Mesenteric fat pad (tissue), 1 donor: ENCODE measurements around the gene CTAGE8. TPM values are rescaled to one million over a fixed set of nuclear protein-coding genes. Genes with fewer than 3 reads are reported as not detected.
"Not testable (repeated sequence)": the region's sequence is repeated elsewhere in the genome, so short reads cannot be mapped to it uniquely, and the experiment has no call there.

Source experiments
- DNase-seq: peaks from one replicate; pipeline ENCODE4 v3.0.0-alpha.2; 2020; ENCODE audit warnings: low spot score
- total RNA-seq: library from RNA; stranded (reverse); fragmentation: NEBNext Ultra II Directional; extraction: Animal tissue kit (Norgen Biotek cat#: 25700); gene quantifications from one replicate; pipeline ENCODE4 v1.2.1, GENCODE V29; 2021
- donor health status: DM: yes; HTN: yes; CAD: no.

The CTAGE8 gene
- total RNA-seq, 1 donor from 2014 or later, result 0.71 TPM

- no peak for DNase-seq
These were observed 13.0 kb downstream of the CTAGE8 start for GRCh38 chr7:144256112-144256511.

GRCh38 chr7:144255471-144255897 is 13.6 kb downstream of the CTAGE8 start:
- DNase-seq, result no peak

- not testable (repeated sequence) for DNase-seq
These were observed 16.8 kb downstream of the CTAGE8 start for GRCh38 chr7:144252307-144252706.

GRCh38 chr7:144247674-144248330 is 21.3 kb downstream of the CTAGE8 start:
- not testable (repeated sequence) for DNase-seq

GRCh38 chr7:144246967-144247366 is 22.1 kb downstream of the CTAGE8 start:
- not testable (repeated sequence) for DNase-seq

- not testable (repeated sequence) for DNase-seq
These were observed 23.7 kb downstream of the CTAGE8 start for GRCh38 chr7:144245372-144245771.

- DNase-seq, result not testable (repeated sequence)
These were observed 29.7 kb downstream of the CTAGE8 start, which contains the start of gene OR2A42 for GRCh38 chr7:144239365-144239764. Gene OR2A42, minus strand, starts transcription at chr7:144239605. Its CDS starts 6,762 bp downstream, at chr7:144232843.

GRCh38 chr7:144238530-144239082 is 30.5 kb downstream of the CTAGE8 start:
- DNase-seq, result not testable (repeated sequence)

- DNase-seq, result not testable (repeated sequence)
These were observed 36.0 kb downstream of the CTAGE8 start for GRCh38 chr7:144233039-144233438.

GRCh38 chr7:144231027-144231426 is 38.1 kb downstream of the CTAGE8 start:
- DNase-seq, result not testable (repeated sequence)

GRCh38 chr7:144228810-144229209 is 40.3 kb downstream of the CTAGE8 start:
- DNase-seq, result not testable (repeated sequence)

GRCh38 chr7:144226866-144227265 is 42.2 kb downstream of the CTAGE8 start:
- DNase-seq, result not testable (repeated sequence)

- not testable (repeated sequence) for DNase-seq
These were observed 45.4 kb downstream of the CTAGE8 start for GRCh38 chr7:144223675-144224074.

- DNase-seq, result not testable (repeated sequence)
These were observed 48.6 kb downstream of the CTAGE8 start for GRCh38 chr7:144220531-144220930.

- DNase-seq, result not testable (repeated sequence)
These were observed 49.9 kb downstream of the CTAGE8 start for GRCh38 chr7:144219149-144219548.

- not testable (repeated sequence) for DNase-seq
These were observed 50.5 kb downstream of the CTAGE8 start for GRCh38 chr7:144218581-144218980.

- DNase-seq, result not testable (repeated sequence)
These were observed 51.9 kb downstream of the CTAGE8 start for GRCh38 chr7:144217200-144217599.

Other genes starting within 250 kb of the CTAGE8 start
- gene OR2A5, start 220.3 kb downstream of the CTAGE8 start, total RNA-seq, result not detected
- gene OR2A25, start 199.5 kb downstream of the CTAGE8 start, total RNA-seq, result not detected
- gene OR2A12, start 183.0 kb downstream of the CTAGE8 start, total RNA-seq, result not detected
- not detected for gene OR2A2, start 159.7 kb downstream of the CTAGE8 start, total RNA-seq
- gene OR2A14, start 146.1 kb downstream of the CTAGE8 start, total RNA-seq, result not detected
- 0.58 TPM for gene CTAGE4, start 85.8 kb downstream of the CTAGE8 start, total RNA-seq
- 7.2 TPM for gene ARHGEF35, start 73.5 kb downstream of the CTAGE8 start, total RNA-seq
- gene OR2A42, start 29.7 kb downstream of the CTAGE8 start, total RNA-seq, result not detected
- gene OR2A7, start 4.5 kb downstream of the CTAGE8 start, total RNA-seq, result 3.8 TPM
- 0.16 TPM for gene OR2A1, start 43.1 kb upstream of the CTAGE8 start, total RNA-seq
- gene ARHGEF5, start 86.1 kb upstream of the CTAGE8 start, total RNA-seq, result 9.4 TPM
- gene NOBOX, start 134.4 kb upstream of the CTAGE8 start, total RNA-seq, result not detected